GM13976 (cell line): ENCODE data around the gene ASPDH.
A peak's percentile ranks its signal among the peaks of the same experiment; 100 is the strongest.

Source experiments
- DNase-seq: peaks from one replicate; pipeline ENCODE4 v3.0.0; 2012; ENCODE audit warnings: low spot score
- CTCF ChIP-seq: IDR thresholded peaks from 2 replicates; pipeline ENCODE4 v1.5.1; 2012; ENCODE audit warnings: borderline replicate concordance, mild to moderate bottlenecking; ENCODE audit not compliant: insufficient read depth; ENCODE audit errors: extremely low read depth, missing control alignments, control extremely low read depth
- in situ Hi-C: fragments of 300-500 bp; cut with MboI; formaldehyde crosslinking; loops from one replicate; pipeline ENCODE4 v1.12.0; 2022; ENCODE audit warnings: low sequenced_read_pairs, mixed read lengths, inconsistent platforms; ENCODE audit not compliant: unreplicated experiment

ASPDH gene

GRCh38 chr19:50556282-50557008, 42.7 kb upstream of the ASPDH start:
- peak; percentile 95 for DNase-seq
- in situ Hi-C loops, result no loop called here
- TF ChIP-seq CTCF, result peak; percentile 97

GRCh38 chr19:50555450-50556281, 42.0 kb upstream of the ASPDH start:
- TF ChIP-seq CTCF, result no peak
- DNase-seq, result no peak
- in situ Hi-C loops, result no loop called here

GRCh38 chr19:50555033-50555432, 41.3 kb upstream of the ASPDH start:
- TF ChIP-seq CTCF, result no peak
- DNase-seq, result no peak
- in situ Hi-C loops, result no loop called here

- no peak for DNase-seq
- in situ Hi-C loops, result no loop called here
- TF ChIP-seq CTCF, result no peak
Observed at GRCh38 chr19:50554212-50554611, 40.5 kb upstream of the ASPDH start.

- in situ Hi-C loops, result no loop called here
- no peak for TF ChIP-seq CTCF
- no peak for DNase-seq
Observed at GRCh38 chr19:50553134-50553703, 39.5 kb upstream of the ASPDH start.

- DNase-seq, result no peak
- TF ChIP-seq CTCF, result no peak
- in situ Hi-C loops, result no loop called here
Observed at GRCh38 chr19:50552540-50552939, 38.8 kb upstream of the ASPDH start.
